HepG2 (cell line): ENCODE measurements around the gene NOC2L. TPM values are rescaled to one million over a fixed set of nuclear protein-coding genes. Genes with fewer than 3 reads are reported as not detected.

ENCODE experiments used
- ATAC-seq: fragments of 200-7000 bp; cut with Tn5 transposase; 3 replicates; pipeline ENCODE4 v1.9.1; 2020; ENCODE audit warnings: mild to moderate bottlenecking, moderate library complexity
- BruUV-seq: library from RNA; stranded (reverse); fragments of 400-500 nt; replicated peaks from 2 replicates; lab custom pipeline; 2021; lab: Mats Ljungman, UMichigan
- CTCF ChIA-PET: fragments of 300-600 bp; formaldehyde crosslinking; extraction: SDS; loops from one replicate; lab custom pipeline; 2021; ENCODE audit warnings: low total read pairs, inconsistent platforms, low intra/inter-chr PET ratio; lab: Yijun Ruan, JAX
- POLR2A ChIA-PET: fragments of 350-600 bp; sonication (Branson Sonifier 250); formaldehyde crosslinking; loops from one replicate; lab custom pipeline; 2020; ENCODE audit warnings: antibody characterized with exemption, inconsistent platforms; lab: Yijun Ruan, JAX
- DNase-seq: peaks from one replicate; pipeline ENCODE4 v3.0.0-alpha.2; 2015; ENCODE audit warnings: low spot score
- FAIRE-seq: peaks from 3 replicates; lab custom pipeline; 2011; peaks lifted over from hg19 to GRCh38; lab: Jason Lieb, UNC
- H2AFZ ChIP-seq: one replicate; pipeline ENCODE4 v1.6.1; 2011; ENCODE audit warnings: low read length, inconsistent platforms
- H3K27ac ChIP-seq: fragments of 300-600 bp; 3 replicates; pipeline ENCODE4 v1.8.0; 2011; ENCODE audit warnings: mixed run types, mild to moderate bottlenecking, mixed read lengths, low read length, inconsistent platforms; ENCODE audit not compliant: insufficient read depth; ENCODE audit errors: extremely low read length
- H3K27me3 ChIP-seq, 2 experiments: fragments of 200-600 bp in 1 of 2; 2 replicates in 1 of 2; 3 replicates in 1 of 2; pipeline versions ENCODE4 v1.6.0 to v1.8.0; 2011; ENCODE audit warnings: low read length in 2 of 2, mild to moderate bottlenecking in 2 of 2, moderate library complexity in 2 of 2, inconsistent platforms in 1 of 2; ENCODE audit not compliant: insufficient read depth in 2 of 2, control insufficient read depth in 1 of 2
- H3K36me3 ChIP-seq, 2 experiments: fragments of 200-600 bp in 1 of 2; replicated peaks in 1 of 2; 2 replicates in 1 of 2; 3 replicates in 1 of 2; pipeline versions ENCODE4 v1.5.1 to v1.8.0; 2011; ENCODE audit warnings: low read length in 2 of 2, inconsistent platforms in 1 of 2; ENCODE audit not compliant: insufficient read depth in 2 of 2, control insufficient read depth in 1 of 2
- H3K4me1 ChIP-seq: 2 replicates; pipeline ENCODE4 v1.5.1; 2012; ENCODE audit warnings: low read length, inconsistent platforms; ENCODE audit not compliant: insufficient read depth
- H3K4me2 ChIP-seq: 2 replicates; pipeline ENCODE4 v1.6.0; 2011; ENCODE audit warnings: low read depth, low read length, inconsistent platforms
- H3K4me3 ChIP-seq, 3 experiments: fragments of 200-600 bp in 1 of 3; sonication (generic), shearing (Covaris generic) in 1 of 3; replicated peaks in 1 of 3; 2 replicates each; pipeline ENCODE4 v1.5.1; 2011 to 2016; ENCODE audit warnings: low read length in 3 of 3, inconsistent platforms in 2 of 3, low read depth in 2 of 3, mild to moderate bottlenecking in 2 of 3, control low read depth in 1 of 3, mixed read lengths in 1 of 3; ENCODE audit not compliant: insufficient read depth in 1 of 3
- H3K79me2 ChIP-seq: one replicate; pipeline ENCODE4 v1.6.1; 2011; ENCODE audit warnings: low read length, inconsistent platforms; ENCODE audit not compliant: insufficient read depth
- H3K9ac ChIP-seq: 2 replicates; pipeline ENCODE4 v1.6.0; 2011; ENCODE audit warnings: mild to moderate bottlenecking, low read depth, low read length, inconsistent platforms; ENCODE audit not compliant: insufficient read depth
- H3K9me3 ChIP-seq: 2 replicates; pipeline ENCODE4 v1.5.1; 2012; ENCODE audit warnings: mild to moderate bottlenecking, low read length
- H4K20me1 ChIP-seq: 2 replicates; pipeline ENCODE4 v1.6.0; 2011; ENCODE audit warnings: inconsistent platforms, mild to moderate bottlenecking, low read length, moderate library complexity; ENCODE audit not compliant: insufficient read depth
- CHD4 ChIP-seq: fragments of 200-600 bp; sonication (generic); IDR thresholded peaks from 2 replicates; pipeline ENCODE4 v1.7.0; 2017; ENCODE audit warnings: mild to moderate bottlenecking, low read length, borderline replicate concordance
- KDM3A ChIP-seq: IDR thresholded peaks from 2 replicates; pipeline ENCODE4 v1.6.1; 2018; ENCODE audit warnings: low read depth, missing compliant biosample characterization
- NR2F1 ChIP-seq, 2 experiments: fragments of 450-650 bp in 1 of 2; formaldehyde crosslinking in 1 of 2; IDR thresholded peaks; 2 replicates each; pipeline versions ENCODE4 v1.5.0 to v1.6.1; 2016 to 2020; ENCODE audit warnings: mild to moderate bottlenecking in 1 of 2, missing compliant biosample characterization in 1 of 2, missing genetic modification reagents in 1 of 2, moderate library complexity in 1 of 2
- ZNF121 ChIP-seq: sonication (generic); formaldehyde crosslinking; IDR thresholded peaks from 2 replicates; pipeline ENCODE4 v1.5.0; 2020; ENCODE audit warnings: mild to moderate bottlenecking, missing genetic modification reagents
- ZNF160 ChIP-seq: sonication (generic); formaldehyde crosslinking; IDR thresholded peaks from 2 replicates; pipeline ENCODE4 v1.8.0; 2022; ENCODE audit warnings: mild to moderate bottlenecking, inconsistent platforms, missing genetic modification reagents
- ZNF234 ChIP-seq: sonication (generic); formaldehyde crosslinking; conservative IDR thresholded peaks from 2 replicates; pipeline ENCODE4 v1.5.1; 2020; ENCODE audit warnings: mild to moderate bottlenecking, missing genetic modification reagents
- ZNF777 ChIP-seq: sonication (generic); formaldehyde crosslinking; IDR thresholded peaks from 2 replicates; pipeline ENCODE4 v1.4.0; 2020; ENCODE audit warnings: missing genetic modification reagents
- ZNF788 ChIP-seq: sonication (generic); formaldehyde crosslinking; IDR thresholded peaks from 2 replicates; pipeline ENCODE4 v1.5.0; 2020; ENCODE audit warnings: mild to moderate bottlenecking, missing genetic modification reagents, borderline replicate concordance
- ZNF790 ChIP-seq: sonication (generic); formaldehyde crosslinking; IDR thresholded peaks from 2 replicates; pipeline ENCODE4 v1.8.0; 2022; ENCODE audit warnings: missing genetic modification reagents, mild to moderate bottlenecking, borderline replicate concordance
- ZSCAN31 ChIP-seq: sonication (generic); formaldehyde crosslinking; IDR thresholded peaks from 2 replicates; pipeline ENCODE4 v1.5.0; 2020; ENCODE audit warnings: low read depth, mild to moderate bottlenecking, missing genetic modification reagents
- WGBS: methylation state at CpG from one replicate; pipeline ENCODE4 v1.1.6; 2017; ENCODE audit warnings: low lambda C conversion rate; 5-methylcytosine and 5-hydroxymethylcytosine counted together
- in situ Hi-C: cut with HindIII; loops from 2 replicates; pipeline ENCODE4 v1.10.0; 2017; ENCODE audit warnings: low pct_unique_long_range_greater_than_20kb; ENCODE audit not compliant: extremely low pct_ligation_motif_present
- intact Hi-C: fragments of 100-400 bp; cut with micrococcal nuclease; formaldehyde crosslinking; loops from one replicate; pipeline ENCODE4 v1.10.0; 2022; ENCODE audit not compliant: unreplicated experiment
- polyA plus RNA-seq, 8 experiments: library from polyadenylated mRNA; depleted of rRNA in 3 of 8; stranded (reverse) in 7 of 8; unstranded in 1 of 8; fragments of >200 nt; fragmentation: Illumina TruSeq in 4 of 8; extraction: Trizol in 4 of 8; gene quantifications; 2 replicates each; pipeline versions ENCODE4 v1.2.1 to v1.2.3, GENCODE V29; 2011 to 2016; ENCODE audit warnings: low read depth in 4 of 8, missing spikeins in 1 of 8, mixed read lengths in 1 of 8; ENCODE audit not compliant: insufficient read depth in 1 of 8
- total RNA-seq, 5 experiments: library from RNA; depleted of rRNA; stranded (reverse); fragments of >200 nt; fragmentation: Illumina TruSeq; extraction: Trizol; gene quantifications; 2 replicates each; pipeline ENCODE4 v1.2.3, GENCODE V29; 2016; ENCODE audit warnings: low read depth in 1 of 5
- TF ChIP-seq, protein P1 (sequence below): sonication (generic); formaldehyde crosslinking; IDR thresholded peaks from 2 replicates; pipeline ENCODE4 v1.5.1; 2020; ENCODE audit warnings: mild to moderate bottlenecking, missing genetic modification reagents, moderate library complexity
- TF ChIP-seq, protein P2 (sequence below): sonication (generic); formaldehyde crosslinking; IDR thresholded peaks from 2 replicates; pipeline ENCODE4 v1.5.1; 2020; ENCODE audit warnings: missing genetic modification reagents, mild to moderate bottlenecking, borderline replicate concordance

The NOC2L gene
- total and polyA plus RNA-seq, 2 of the 13 experiments (the other 11 are each of a cell fraction or from before 2014, with no cell fraction given), result 32.0 to 103 TPM

DNA sequence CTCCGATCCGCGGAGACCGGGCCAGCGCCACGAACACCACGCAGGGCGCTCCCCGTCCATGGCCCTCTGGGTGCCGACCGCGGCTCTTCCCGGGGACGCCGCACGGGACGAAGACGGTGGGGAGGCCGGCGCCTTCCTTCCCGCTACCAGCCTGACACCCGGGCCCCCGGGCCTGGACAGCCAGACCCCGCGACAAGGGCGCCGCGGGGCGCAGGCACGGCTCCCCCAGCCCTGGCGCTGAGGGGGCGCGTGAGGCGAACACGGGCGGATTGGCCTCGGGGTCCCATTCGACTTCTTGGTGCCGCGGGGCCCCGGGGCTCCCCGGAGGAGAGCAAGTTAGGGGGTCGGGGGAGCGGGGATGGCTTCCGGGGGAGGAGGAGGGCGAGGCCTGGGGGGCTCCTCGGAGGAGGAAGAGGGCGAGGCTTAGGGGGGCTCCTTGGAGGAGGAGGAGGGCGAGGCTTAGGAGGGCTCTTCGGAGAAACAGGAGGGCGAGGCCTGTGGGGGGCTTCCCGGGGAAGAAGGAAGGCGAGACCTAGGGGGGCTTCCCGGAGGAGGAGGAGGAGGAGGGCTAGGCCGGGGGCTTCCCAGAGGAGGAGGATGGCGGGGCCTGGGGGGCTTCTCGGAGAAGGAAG lies 791 bp upstream of the NOC2L start:
- in situ Hi-C loops, result no loop called here
- ChIA-PET CTCF (no interaction called here), POLR2A (interaction anchor here (0.6 to 1.7 kb wide), 2 partner anchors 19 to 42 kb away, joined by 3 to 10 read pairs; no protein-coding TSS in a partner anchor)
- Histone ChIP-seq H3K4me3 (peak overlapping the region; percentile 83 to 100 (median 99)), H2AFZ (no peak overlapping the region), H3K79me2 (peaks cover 21% of the 10 kb centered on the region), H3K4me1 (peaks cover 17% of the 10 kb centered on the region), H3K36me3 (peaks cover 14 to 28% of the 10 kb centered on the region in 2 experiments), H3K4me2 (peak overlapping the region; percentile 88), H3K9me3 (no peaks in the 10 kb centered on the region), H3K27me3 (peaks cover 0 to 4% of the 10 kb centered on the region in 2 experiments; a peak in 1 of 5 replicates), H3K9ac (peak overlapping the region; percentile 75), H4K20me1 (peaks cover 13% of the 10 kb centered on the region), H3K27ac (no peak overlapping the region)
- BruUV-seq, result no TSS peak
- ATAC-seq (peak; percentile 65), DNase-seq (no peak), FAIRE-seq (no peak)
- TF ChIP-seq ZSCAN31 (CRISPR knock-in tag), result 0 out of 2 replicates have a peak, but pooled peaks have one; percentile 2
- TF ChIP-seq, protein P1, sequence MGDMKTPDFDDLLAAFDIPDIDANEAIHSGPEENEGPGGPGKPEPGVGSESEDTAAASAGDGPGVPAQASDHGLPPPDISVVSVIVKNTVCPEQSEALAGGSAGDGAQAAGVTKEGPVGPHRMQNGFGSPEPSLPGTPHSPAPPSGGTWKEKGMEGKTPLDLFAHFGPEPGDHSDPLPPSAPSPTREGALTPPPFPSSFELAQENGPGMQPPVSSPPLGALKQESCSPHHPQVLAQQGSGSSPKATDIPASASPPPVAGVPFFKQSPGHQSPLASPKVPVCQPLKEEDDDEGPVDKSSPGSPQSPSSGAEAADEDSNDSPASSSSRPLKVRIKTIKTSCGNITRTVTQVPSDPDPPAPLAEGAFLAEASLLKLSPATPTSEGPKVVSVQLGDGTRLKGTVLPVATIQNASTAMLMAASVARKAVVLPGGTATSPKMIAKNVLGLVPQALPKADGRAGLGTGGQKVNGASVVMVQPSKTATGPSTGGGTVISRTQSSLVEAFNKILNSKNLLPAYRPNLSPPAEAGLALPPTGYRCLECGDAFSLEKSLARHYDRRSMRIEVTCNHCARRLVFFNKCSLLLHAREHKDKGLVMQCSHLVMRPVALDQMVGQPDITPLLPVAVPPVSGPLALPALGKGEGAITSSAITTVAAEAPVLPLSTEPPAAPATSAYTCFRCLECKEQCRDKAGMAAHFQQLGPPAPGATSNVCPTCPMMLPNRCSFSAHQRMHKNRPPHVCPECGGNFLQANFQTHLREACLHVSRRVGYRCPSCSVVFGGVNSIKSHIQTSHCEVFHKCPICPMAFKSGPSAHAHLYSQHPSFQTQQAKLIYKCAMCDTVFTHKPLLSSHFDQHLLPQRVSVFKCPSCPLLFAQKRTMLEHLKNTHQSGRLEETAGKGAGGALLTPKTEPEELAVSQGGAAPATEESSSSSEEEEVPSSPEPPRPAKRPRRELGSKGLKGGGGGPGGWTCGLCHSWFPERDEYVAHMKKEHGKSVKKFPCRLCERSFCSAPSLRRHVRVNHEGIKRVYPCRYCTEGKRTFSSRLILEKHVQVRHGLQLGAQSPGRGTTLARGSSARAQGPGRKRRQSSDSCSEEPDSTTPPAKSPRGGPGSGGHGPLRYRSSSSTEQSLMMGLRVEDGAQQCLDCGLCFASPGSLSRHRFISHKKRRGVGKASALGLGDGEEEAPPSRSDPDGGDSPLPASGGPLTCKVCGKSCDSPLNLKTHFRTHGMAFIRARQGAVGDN, result peak; percentile 13; the same call in 1 of the 2 replicates
- 0 out of 2 replicates have a peak, but pooled peaks have one; percentile 17 for TF ChIP-seq ZNF234
- peak; percentile 15; the same call in 1 of the 2 replicates for TF ChIP-seq KDM3A (CRISPR knock-in tag)
- TF ChIP-seq ZNF790, result peak; percentile 56; the same call in 1 of the 2 replicates
- peak; percentile 82 for TF ChIP-seq ZNF121
- TF ChIP-seq NR2F1 (CRISPR knock-in tag; IDR thresholded peaks at IDR 0.05), result no peak
- no peak for TF ChIP-seq ZNF160 (CRISPR knock-in tag)
- TF ChIP-seq, protein P2, sequence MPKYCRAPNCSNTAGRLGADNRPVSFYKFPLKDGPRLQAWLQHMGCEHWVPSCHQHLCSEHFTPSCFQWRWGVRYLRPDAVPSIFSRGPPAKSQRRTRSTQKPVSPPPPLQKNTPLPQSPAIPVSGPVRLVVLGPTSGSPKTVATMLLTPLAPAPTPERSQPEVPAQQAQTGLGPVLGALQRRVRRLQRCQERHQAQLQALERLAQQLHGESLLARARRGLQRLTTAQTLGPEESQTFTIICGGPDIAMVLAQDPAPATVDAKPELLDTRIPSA, result no peak
- 0 out of 2 replicates have a peak, but pooled peaks have one; percentile 0 for TF ChIP-seq ZNF788 (CRISPR knock-in tag)
- TF ChIP-seq CHD4, result no peak
- TF ChIP-seq ZNF777 (CRISPR knock-in tag), result 0 out of 2 replicates have a peak, but pooled peaks have one; percentile 0
- WGBS, result 6% methylated on average over 31 of the region's 57 CpGs
- intact Hi-C loops, result loop anchor here (2.0 kb wide), 1 partner anchor 19 kb away; no protein-coding TSS in a partner anchor
